ENCODE data around the gene NBAS.

GRCh38 chr2:15253835-15254286 lies 307.3 kb downstream of the NBAS start:
- TF ChIP-seq EZH2phosphoT487 (IDR thresholded peaks at IDR 0.05; ENCODE audit: insufficient read depth, low read depth): no peak
- TF ChIP-seq EZH2 (IDR thresholded peaks at IDR 0.05; ENCODE audit: insufficient read depth, poor library complexity, severe bottlenecking): no peak

Measured in GM23248 (cell line).